Tibial artery (tissue), 4 donors: Measurements from ENCODE around the gene COL20A1.

ENCODE experiments used
- DNase-seq, 2 donors: peaks; one replicate each; pipeline ENCODE4 v3.0.0-alpha.2; 2019
- H3K27ac ChIP-seq, 2 donors: fragments of 200-600 bp; sonication (generic) in 1 of 2; 1 replicate in 1 of 2; 2 replicates in 1 of 2; pipeline ENCODE4 v1.5.1; 2018 to 2019; ENCODE audit warnings: mild to moderate bottlenecking in 1 of 2
- H3K27me3 ChIP-seq, 2 donors: fragments of 200-600 bp; sonication (generic) in 1 of 2; one replicate each; pipeline versions ENCODE4 v1.5.1 to v1.6.0; 2016 to 2019
- H3K36me3 ChIP-seq, 3 donors: fragments of 200-600 bp; sonication (generic) in 2 of 3; one replicate each; pipeline ENCODE4 v1.5.1; 2016 to 2019; ENCODE audit warnings: mild to moderate bottlenecking in 2 of 3
- H3K4me1 ChIP-seq, 4 donors: fragments of 200-600 bp; sonication (generic) in 2 of 4; 1 replicate in 3 of 4; 2 replicates in 1 of 4; pipeline ENCODE4 v1.5.1; 2016 to 2019
- H3K4me3 ChIP-seq, 2 donors: fragments of 200-600 bp; sonication (generic) in 1 of 2; 1 replicate in 1 of 2; 2 replicates in 1 of 2; pipeline ENCODE4 v1.5.1; 2018 to 2019; ENCODE audit warnings: mild to moderate bottlenecking in 2 of 2
- H3K9me3 ChIP-seq, 3 donors: fragments of 200-600 bp; sonication (generic) in 1 of 3; one replicate each; pipeline ENCODE4 v1.5.1; 2016 to 2019
- intact Hi-C: fragments of 100-400 bp; cut with DNase I; formaldehyde crosslinking; loops from one replicate; pipeline ENCODE4 v1.15.0; 2023; ENCODE audit warnings: low total_unique reads
- TF ChIP-seq, protein P1 (sequence below), 2 experiments: fragments of 200-600 bp in 1 of 2; fragments of 450-650 bp in 1 of 2; IDR thresholded peaks; one replicate each; pipeline ENCODE4 v1.5.1; 2017 to 2019; ENCODE audit warnings: antibody characterized with exemption in 2 of 2, mild to moderate bottlenecking in 1 of 2, moderate library complexity in 1 of 2

Gene COL20A1

DNA sequence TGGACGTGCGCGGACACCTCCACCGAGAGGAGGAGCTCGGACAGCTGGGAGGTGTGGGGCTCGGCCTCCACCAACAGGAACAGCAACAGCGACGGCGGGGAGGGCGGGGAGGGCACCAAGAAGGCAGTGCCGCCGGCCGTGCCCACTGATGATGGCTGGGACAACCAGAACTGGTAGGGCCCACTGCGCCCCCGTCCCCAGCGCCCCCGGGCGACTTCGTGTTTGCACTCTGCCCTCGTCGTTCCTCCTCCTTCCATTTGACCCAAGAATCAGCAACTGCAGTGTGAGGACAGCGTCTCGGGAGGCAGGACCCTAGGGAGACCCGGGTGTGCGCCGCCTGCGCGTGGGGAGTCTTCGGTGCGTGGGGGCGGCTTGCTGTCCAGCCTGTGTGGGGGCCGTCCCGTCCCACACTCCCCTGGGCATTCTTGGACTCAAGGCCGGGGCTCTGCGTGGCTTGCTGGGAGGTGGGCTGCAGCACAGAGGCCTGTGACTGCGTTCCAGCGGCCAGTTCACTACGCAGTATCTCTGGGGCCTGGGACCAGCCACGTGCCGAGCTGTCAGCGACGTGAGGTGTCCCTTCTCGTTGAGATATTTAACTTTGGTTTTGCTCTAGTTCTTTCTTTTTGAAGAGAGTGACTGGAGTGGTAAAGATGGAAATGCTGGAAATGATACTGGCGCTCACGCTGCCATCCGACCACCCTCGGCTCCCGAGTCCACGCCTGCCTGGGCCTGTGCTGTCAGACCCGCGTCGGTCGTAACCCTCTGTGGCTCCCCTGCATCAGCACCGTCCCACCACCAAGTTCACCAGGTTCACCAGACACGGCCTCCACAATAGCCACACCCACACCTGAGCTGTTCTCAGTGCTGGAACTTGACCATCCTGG, 5.0 kb upstream of the COL20A1 start:
- H3K4me3 ChIP-seq: no peak overlapping the region
- H3K27ac ChIP-seq: no peak overlapping the region
- H3K9me3 ChIP-seq: no peaks in the 10 kb centered on the region
- intact Hi-C loops: no loop called here
- H3K4me1 ChIP-seq: no peaks in the 10 kb centered on the region
- peaks cover 0 to 17% of the 10 kb centered on the region in 2 donors for H3K27me3 ChIP-seq
- TF ChIP-seq, protein P1, sequence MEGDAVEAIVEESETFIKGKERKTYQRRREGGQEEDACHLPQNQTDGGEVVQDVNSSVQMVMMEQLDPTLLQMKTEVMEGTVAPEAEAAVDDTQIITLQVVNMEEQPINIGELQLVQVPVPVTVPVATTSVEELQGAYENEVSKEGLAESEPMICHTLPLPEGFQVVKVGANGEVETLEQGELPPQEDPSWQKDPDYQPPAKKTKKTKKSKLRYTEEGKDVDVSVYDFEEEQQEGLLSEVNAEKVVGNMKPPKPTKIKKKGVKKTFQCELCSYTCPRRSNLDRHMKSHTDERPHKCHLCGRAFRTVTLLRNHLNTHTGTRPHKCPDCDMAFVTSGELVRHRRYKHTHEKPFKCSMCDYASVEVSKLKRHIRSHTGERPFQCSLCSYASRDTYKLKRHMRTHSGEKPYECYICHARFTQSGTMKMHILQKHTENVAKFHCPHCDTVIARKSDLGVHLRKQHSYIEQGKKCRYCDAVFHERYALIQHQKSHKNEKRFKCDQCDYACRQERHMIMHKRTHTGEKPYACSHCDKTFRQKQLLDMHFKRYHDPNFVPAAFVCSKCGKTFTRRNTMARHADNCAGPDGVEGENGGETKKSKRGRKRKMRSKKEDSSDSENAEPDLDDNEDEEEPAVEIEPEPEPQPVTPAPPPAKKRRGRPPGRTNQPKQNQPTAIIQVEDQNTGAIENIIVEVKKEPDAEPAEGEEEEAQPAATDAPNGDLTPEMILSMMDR (IDR thresholded peaks at IDR 0.05): no peak
- H3K36me3 ChIP-seq: peaks cover 43 to 65% (median 57%) of the 10 kb centered on the region in 3 donors
- no peak for DNase-seq

DNA sequence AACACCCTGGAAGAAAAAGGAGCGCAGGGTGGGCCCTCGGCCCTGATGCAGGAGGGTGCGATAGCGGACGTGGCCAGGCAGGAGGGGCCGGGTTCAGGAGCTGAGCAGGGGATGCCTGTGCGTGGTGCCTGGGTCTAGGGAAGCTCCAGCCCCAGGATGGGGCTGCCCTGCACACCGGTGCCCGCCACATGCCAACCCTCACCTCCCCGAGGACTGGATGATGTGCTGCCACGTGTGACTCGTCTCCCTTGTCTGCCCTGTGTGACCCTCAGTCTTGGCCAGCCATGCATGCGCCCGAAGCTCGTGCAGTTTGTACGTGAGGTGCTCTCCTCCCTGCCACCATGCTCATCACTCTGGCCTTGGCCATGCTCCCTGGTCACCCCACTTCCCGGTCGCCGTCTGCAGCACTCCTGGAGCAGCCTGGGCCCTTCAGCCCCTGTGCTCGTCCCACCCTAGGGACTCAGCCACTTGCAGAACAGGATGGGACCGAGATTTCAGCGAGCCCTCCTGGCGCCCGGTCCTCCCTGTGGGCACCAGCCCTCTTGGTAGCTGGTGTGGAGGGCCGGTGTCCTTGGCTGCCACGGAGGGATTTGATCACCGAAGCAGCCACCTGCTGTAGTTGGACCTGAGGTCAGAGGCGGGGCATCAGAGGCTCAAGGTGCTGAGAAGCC, 4.3 kb upstream of the COL20A1 start:
- peaks cover 36 to 58% (median 49%) of the 10 kb centered on the region in 3 donors for H3K36me3 ChIP-seq
- intact Hi-C loops: no loop called here

DNA sequence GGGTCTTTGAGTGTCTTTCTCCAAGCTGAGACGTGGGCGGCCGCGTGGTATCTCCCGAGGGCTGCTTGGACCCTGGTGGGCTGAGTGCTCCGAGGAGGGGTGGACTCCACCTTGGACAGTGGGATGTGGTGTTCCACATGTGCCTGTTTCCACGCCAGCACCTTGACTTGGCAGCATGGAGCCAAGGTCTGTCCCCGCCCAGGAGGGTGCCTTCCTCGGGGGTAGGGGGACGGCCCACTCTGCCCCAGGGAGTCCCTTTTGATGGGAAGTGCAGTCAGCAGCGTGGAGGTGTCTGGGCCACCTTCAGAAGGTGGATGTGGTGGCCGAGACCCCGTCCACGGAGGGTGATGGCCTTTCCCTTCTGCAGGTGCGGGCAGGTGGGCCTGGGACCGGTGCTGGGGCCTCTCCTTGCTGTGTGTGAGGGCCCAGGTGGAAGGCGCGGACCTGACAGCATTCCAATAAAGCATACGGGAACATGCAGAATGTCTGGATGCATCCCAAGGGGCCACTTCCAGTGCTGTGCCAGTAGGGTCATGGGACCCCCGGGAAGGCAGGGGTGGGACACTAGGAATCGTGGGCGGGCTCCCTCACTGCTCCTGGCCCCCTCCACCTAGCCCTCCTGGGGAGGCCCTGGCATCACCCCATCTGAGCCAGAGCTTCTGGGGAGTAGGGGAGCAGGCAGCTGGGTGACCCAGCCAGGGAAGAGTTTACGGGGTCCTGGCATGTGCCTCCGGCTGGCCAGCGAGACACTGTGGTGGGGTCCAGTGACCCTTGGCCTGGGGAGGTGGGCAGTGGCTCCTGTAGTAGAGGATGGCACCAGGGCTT, 3.5 kb upstream of the COL20A1 start:
- peaks cover 0 to 29% of the 10 kb centered on the region in 2 donors for H3K27me3 ChIP-seq
- no peak for DNase-seq
- peaks cover 34 to 50% (median 47%) of the 10 kb centered on the region in 3 donors for H3K36me3 ChIP-seq
- intact Hi-C loops: no loop called here
- TF ChIP-seq, protein P1 (IDR thresholded peaks at IDR 0.05): no peak
- no peaks in the 10 kb centered on the region for H3K4me1 ChIP-seq
- H3K27ac ChIP-seq: no peak overlapping the region
- H3K4me3 ChIP-seq: no peak overlapping the region
- no peaks in the 10 kb centered on the region for H3K9me3 ChIP-seq

More for the DNA sequence above, 4.3 kb upstream of the COL20A1 start:
- Histone ChIP-seq H3K9me3 (no peaks in the 10 kb centered on the region), H3K27ac (no peak overlapping the region), H3K4me3 (no peak overlapping the region), H3K4me1 (no peaks in the 10 kb centered on the region), H3K27me3 (peaks cover 0 to 24% of the 10 kb centered on the region in 2 donors)
- DNase-seq: no peak
- TF ChIP-seq, protein P1 (IDR thresholded peaks at IDR 0.05): no peak

DNA sequence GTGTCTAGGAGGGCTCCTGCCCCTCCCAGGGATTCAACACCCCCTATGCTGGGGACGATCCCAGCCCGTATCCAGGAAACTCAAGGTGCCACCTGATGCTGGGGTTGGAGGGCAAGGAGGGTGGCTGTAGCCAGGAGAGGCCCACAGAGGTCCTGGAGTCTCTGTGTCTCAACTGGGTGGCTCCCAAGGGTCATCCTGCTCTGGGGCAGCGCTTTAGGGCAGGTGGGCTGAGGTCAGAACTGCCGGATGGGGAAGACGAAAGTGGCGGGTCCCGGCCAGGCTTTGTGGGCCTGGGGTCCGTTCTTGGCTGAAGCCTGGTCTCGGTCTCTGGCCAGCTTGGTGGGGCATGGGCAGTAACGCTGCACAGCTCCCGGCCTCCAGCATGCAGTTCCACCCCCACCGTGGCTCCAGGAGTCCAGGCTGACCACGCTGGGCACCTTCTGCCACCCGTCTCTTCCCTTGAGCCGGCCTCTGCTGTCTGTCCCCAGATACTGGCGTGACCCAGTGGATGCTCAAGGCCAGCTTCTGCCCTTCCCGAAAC, 2.8 kb upstream of the COL20A1 start:
- H3K36me3 ChIP-seq: peaks cover 27 to 43% (median 40%) of the 10 kb centered on the region in 3 donors
- intact Hi-C loops: no loop called here
- no peaks in the 10 kb centered on the region for H3K9me3 ChIP-seq
- TF ChIP-seq, protein P1 (IDR thresholded peaks at IDR 0.05): no peak
- peaks cover 0 to 35% of the 10 kb centered on the region in 2 donors for H3K27me3 ChIP-seq
- no peak for DNase-seq
- H3K4me3 ChIP-seq: no peak overlapping the region
- H3K4me1 ChIP-seq: no peaks in the 10 kb centered on the region
- H3K27ac ChIP-seq: no peak overlapping the region
